ENCODE measurements around the gene ANKHD1.
A peak's percentile ranks its signal among the peaks of the same experiment; 100 is the strongest.

ANKHD1 gene

GRCh38 chr5:140557965-140558364 is 156.3 kb downstream of the ANKHD1 start:
- TF ChIP-seq POLR2AphosphoS5 (IDR thresholded peaks at IDR 0.05; ENCODE audit: low read depth) (no peak), REST (IDR thresholded peaks at IDR 0.05; ENCODE audit: insufficient replicate concordance, low read depth) (no peak), GABPA (IDR thresholded peaks at IDR 0.05; ENCODE audit: low read depth) (no peak), SPI1 (IDR thresholded peaks at IDR 0.05; ENCODE audit: borderline replicate concordance, low read depth) (no peak), CTCF (IDR thresholded peaks at IDR 0.05; ENCODE audit: insufficient read depth, low read length) (no peak)
- H3K27me3 ChIP-seq (ENCODE audit: insufficient read depth, poor library complexity, severe bottlenecking), result no peaks in the 10 kb centered on the region
- peak overlapping the region; percentile 83 for H3K27ac ChIP-seq (replicated peaks)
- no peak overlapping the region for H3K4me3 ChIP-seq (replicated peaks; ENCODE audit: insufficient read depth, low read length)
- DNase-seq (ENCODE audit: low read depth in 1 of 2, low spot score in 1 of 2), result no peak

- Histone ChIP-seq H3K27ac (replicated peaks) (no peak overlapping the region), H3K4me3 (replicated peaks; ENCODE audit: insufficient read depth, low read length) (no peak overlapping the region), H3K27me3 (ENCODE audit: insufficient read depth, poor library complexity, severe bottlenecking) (no peaks in the 10 kb centered on the region)
- DNase-seq (ENCODE audit: low read depth in 1 of 2, low spot score in 1 of 2), result no peak
- TF ChIP-seq REST (IDR thresholded peaks at IDR 0.05; ENCODE audit: insufficient replicate concordance, low read depth) (no peak), CTCF (IDR thresholded peaks at IDR 0.05; ENCODE audit: insufficient read depth, low read length) (no peak), SPI1 (IDR thresholded peaks at IDR 0.05; ENCODE audit: borderline replicate concordance, low read depth) (no peak), GABPA (IDR thresholded peaks at IDR 0.05; ENCODE audit: low read depth) (no peak), POLR2AphosphoS5 (IDR thresholded peaks at IDR 0.05; ENCODE audit: low read depth) (no peak)
These were observed 156.9 kb downstream of the ANKHD1 start for GRCh38 chr5:140558542-140558941.

- Histone ChIP-seq H3K27me3 (ENCODE audit: insufficient read depth, poor library complexity, severe bottlenecking) (no peaks in the 10 kb centered on the region), H3K4me3 (replicated peaks; ENCODE audit: insufficient read depth, low read length) (no peak overlapping the region), H3K27ac (replicated peaks) (no peak overlapping the region)
- no peak for TF ChIP-seq GABPA (IDR thresholded peaks at IDR 0.05; ENCODE audit: low read depth)
- no peak for TF ChIP-seq CTCF (IDR thresholded peaks at IDR 0.05; ENCODE audit: insufficient read depth, low read length)
- no peak for TF ChIP-seq SPI1 (IDR thresholded peaks at IDR 0.05; ENCODE audit: borderline replicate concordance, low read depth)
- no peak for TF ChIP-seq REST (IDR thresholded peaks at IDR 0.05; ENCODE audit: insufficient replicate concordance, low read depth)
- TF ChIP-seq POLR2AphosphoS5 (IDR thresholded peaks at IDR 0.05; ENCODE audit: low read depth), result no peak
- no peak for DNase-seq (ENCODE audit: low read depth in 1 of 2, low spot score in 1 of 2)
These were observed 158.6 kb downstream of the ANKHD1 start for GRCh38 chr5:140560227-140560626.
